ENCODE data around the gene HMOX2.

GRCh38 chr16:4511441-4512082, 35.4 kb downstream of the HMOX2 start:
- TF ChIP-seq, protein P1, sequence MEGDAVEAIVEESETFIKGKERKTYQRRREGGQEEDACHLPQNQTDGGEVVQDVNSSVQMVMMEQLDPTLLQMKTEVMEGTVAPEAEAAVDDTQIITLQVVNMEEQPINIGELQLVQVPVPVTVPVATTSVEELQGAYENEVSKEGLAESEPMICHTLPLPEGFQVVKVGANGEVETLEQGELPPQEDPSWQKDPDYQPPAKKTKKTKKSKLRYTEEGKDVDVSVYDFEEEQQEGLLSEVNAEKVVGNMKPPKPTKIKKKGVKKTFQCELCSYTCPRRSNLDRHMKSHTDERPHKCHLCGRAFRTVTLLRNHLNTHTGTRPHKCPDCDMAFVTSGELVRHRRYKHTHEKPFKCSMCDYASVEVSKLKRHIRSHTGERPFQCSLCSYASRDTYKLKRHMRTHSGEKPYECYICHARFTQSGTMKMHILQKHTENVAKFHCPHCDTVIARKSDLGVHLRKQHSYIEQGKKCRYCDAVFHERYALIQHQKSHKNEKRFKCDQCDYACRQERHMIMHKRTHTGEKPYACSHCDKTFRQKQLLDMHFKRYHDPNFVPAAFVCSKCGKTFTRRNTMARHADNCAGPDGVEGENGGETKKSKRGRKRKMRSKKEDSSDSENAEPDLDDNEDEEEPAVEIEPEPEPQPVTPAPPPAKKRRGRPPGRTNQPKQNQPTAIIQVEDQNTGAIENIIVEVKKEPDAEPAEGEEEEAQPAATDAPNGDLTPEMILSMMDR (IDR thresholded peaks at IDR 0.05; ENCODE audit: poor library complexity), result peak; percentile 47
- no peak for TF ChIP-seq EZH2phosphoT487 (IDR thresholded peaks at IDR 0.05; ENCODE audit: low read depth, severe bottlenecking, unreplicated experiment)
